ENCODE data around the gene SLC39A11. TPM values are rescaled to one million over a fixed set of nuclear protein-coding genes. Genes with fewer than 3 reads are reported as not detected.

The SLC39A11 gene
- total RNA-seq, 1 experiment from 2014 or later, result 15.2 TPM

DNA sequence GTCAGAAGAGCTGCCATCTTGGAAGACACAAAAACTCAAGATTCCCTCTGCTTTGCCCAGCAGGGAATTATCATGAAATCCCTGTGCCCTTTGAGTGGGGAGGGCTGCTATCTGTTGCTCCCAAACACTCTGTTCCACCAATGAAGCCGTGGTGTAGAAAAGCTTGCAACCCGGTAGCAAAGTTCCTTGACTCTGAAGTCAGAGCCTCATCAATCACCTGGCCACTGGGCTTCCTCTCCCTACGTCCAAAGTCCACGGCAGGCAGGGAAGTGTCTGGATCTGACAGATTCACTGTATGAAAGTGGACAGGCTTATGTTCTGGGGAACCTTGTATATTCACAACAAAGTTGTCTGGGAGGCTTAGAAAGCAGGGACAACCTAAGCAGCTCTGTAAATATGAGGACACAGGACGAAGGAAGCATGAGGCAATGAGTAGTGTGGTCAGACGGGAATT lies 343.3 kb downstream of the SLC39A11 start:
- H3K27ac Mint-ChIP-seq, result no peak overlapping the region
- WGBS (ENCODE audit: extremely low coverage, insufficient read length, low lambda C conversion rate), result no CpG with 5 or more reads among the region's 6 CpGs
- Histone ChIP-seq H3K4me1 (ENCODE audit: insufficient read depth, low read length) (no peaks in the 10 kb centered on the region), H3K14ac (ENCODE audit: insufficient read depth, low read length) (no peak overlapping the region), H4K8ac (replicated peaks; ENCODE audit: insufficient read length, low read depth, low read length) (no peak overlapping the region), H2AK5ac (ENCODE audit: insufficient read length, low read length) (no peak overlapping the region), H3K79me2 (ENCODE audit: insufficient read depth, low read length) (no peaks in the 10 kb centered on the region), H3K18ac (ENCODE audit: insufficient read length, low read depth, low read length) (no peak overlapping the region), H3K9ac (ENCODE audit: extremely low read depth, insufficient read length, low read length) (no peak overlapping the region), H3K56ac (ENCODE audit: insufficient read length, low read depth, low read length) (no peak overlapping the region), H2AFZ (ENCODE audit: low read length) (no peak overlapping the region), H4K91ac (ENCODE audit: insufficient read length, low read depth, low read length) (no peak overlapping the region), H3K9me3 (ENCODE audit: control insufficient read depth, low read depth, low read length) (no peaks in the 10 kb centered on the region), H3K27me3 (ENCODE audit: insufficient read depth, low read length) (no peaks in the 10 kb centered on the region), H3K27ac (ENCODE audit: insufficient read length, low read depth, low read length) (no peak overlapping the region), H2BK12ac (ENCODE audit: insufficient read length, low read depth, low read length) (no peak overlapping the region), H3K4ac (ENCODE audit: low read depth, low read length) (no peak overlapping the region), H3K23ac (ENCODE audit: insufficient read length, low read depth, low read length) (no peak overlapping the region), H2BK120ac (ENCODE audit: low read depth, low read length, poor library complexity, severe bottlenecking) (no peak overlapping the region), H2BK5ac (ENCODE audit: insufficient read length, low read length) (no peak overlapping the region), H2BK20ac (ENCODE audit: low read depth, low read length, poor library complexity, severe bottlenecking) (no peak overlapping the region), H3K23me2 (ENCODE audit: insufficient read length, low read depth, low read length, poor library complexity, severe bottlenecking) (no peaks in the 10 kb centered on the region), H3K4me2 (ENCODE audit: insufficient read depth, insufficient read length, low read length) (no peak overlapping the region), H4K20me1 (ENCODE audit: control insufficient read depth, insufficient read depth, insufficient read length) (no peaks in the 10 kb centered on the region), H4K5ac (ENCODE audit: insufficient read length, low read depth, low read length) (no peak overlapping the region), H2BK15ac (ENCODE audit: low read depth, low read length) (no peak overlapping the region), H3T11ph (ENCODE audit: low read length) (no peak overlapping the region), H3K79me1 (ENCODE audit: insufficient read depth, low read depth, low read length, poor library complexity, severe bottlenecking) (no peaks in the 10 kb centered on the region)
- H3K4me3 Mint-ChIP-seq, result no peak overlapping the region
- peaks cover 0 to 4% (median 0%) of the 10 kb centered on the region in 3 experiments; a peak in 1 of 7 replicates for H3K36me3 Mint-ChIP-seq (ENCODE audit: insufficient read depth in 1 of 3, low read depth in 3 of 3)
- peaks cover 0 to 2% of the 10 kb centered on the region in 2 experiments; a peak in 1 of 4 replicates for H3K4me1 Mint-ChIP-seq
- TF ChIP-seq, protein P1, sequence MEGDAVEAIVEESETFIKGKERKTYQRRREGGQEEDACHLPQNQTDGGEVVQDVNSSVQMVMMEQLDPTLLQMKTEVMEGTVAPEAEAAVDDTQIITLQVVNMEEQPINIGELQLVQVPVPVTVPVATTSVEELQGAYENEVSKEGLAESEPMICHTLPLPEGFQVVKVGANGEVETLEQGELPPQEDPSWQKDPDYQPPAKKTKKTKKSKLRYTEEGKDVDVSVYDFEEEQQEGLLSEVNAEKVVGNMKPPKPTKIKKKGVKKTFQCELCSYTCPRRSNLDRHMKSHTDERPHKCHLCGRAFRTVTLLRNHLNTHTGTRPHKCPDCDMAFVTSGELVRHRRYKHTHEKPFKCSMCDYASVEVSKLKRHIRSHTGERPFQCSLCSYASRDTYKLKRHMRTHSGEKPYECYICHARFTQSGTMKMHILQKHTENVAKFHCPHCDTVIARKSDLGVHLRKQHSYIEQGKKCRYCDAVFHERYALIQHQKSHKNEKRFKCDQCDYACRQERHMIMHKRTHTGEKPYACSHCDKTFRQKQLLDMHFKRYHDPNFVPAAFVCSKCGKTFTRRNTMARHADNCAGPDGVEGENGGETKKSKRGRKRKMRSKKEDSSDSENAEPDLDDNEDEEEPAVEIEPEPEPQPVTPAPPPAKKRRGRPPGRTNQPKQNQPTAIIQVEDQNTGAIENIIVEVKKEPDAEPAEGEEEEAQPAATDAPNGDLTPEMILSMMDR (conservative IDR thresholded peaks at IDR 0.05), result no peak
- no peaks in the 10 kb centered on the region for H3K27me3 Mint-ChIP-seq (ENCODE audit: low read depth)
- no peaks in the 10 kb centered on the region for H3K9me3 Mint-ChIP-seq
- no peak for DNase-seq
